Endothelial cell of umbilical vein (primary cell): ENCODE results near the gene IGFBP3. TPM values are rescaled to one million over a fixed set of nuclear protein-coding genes. Genes with fewer than 3 reads are reported as not detected.

Experiments used
- BruUV-seq: library from RNA; stranded (reverse); fragments of 400-500 nt; replicated peaks from 2 replicates; lab custom pipeline; 2021; lab: Mats Ljungman, UMichigan
- CTCF ChIA-PET: fragments of 300-600, 350-600 bp; sonication (Branson Sonifier 250); formaldehyde crosslinking; loops from one replicate; lab custom pipeline; 2021; ENCODE audit warnings: antibody characterized with exemption, inconsistent platforms; lab: Charles Lee
- POLR2A ChIA-PET: fragments of 300-600, 350-600 bp; sonication (Branson Sonifier 250); formaldehyde crosslinking; loops from one replicate; lab custom pipeline; 2021; ENCODE audit warnings: antibody characterized with exemption, inconsistent platforms; lab: Charles Lee
- DNase-seq: peaks from one replicate; pipeline ENCODE4 v3.0.0-alpha.2; 2011; ENCODE audit warnings: low read depth, low spot score
- FAIRE-seq: peaks from 2 replicates; lab custom pipeline; 2011; peaks lifted over from hg19 to GRCh38; lab: Jason Lieb, UNC
- H2AFZ ChIP-seq: 2 replicates; pipeline ENCODE4 v1.6.0; 2012; ENCODE audit warnings: low read depth, low read length, control low read depth, inconsistent platforms
- H3K27ac ChIP-seq: 2 replicates; pipeline ENCODE4 v1.5.1; 2011; ENCODE audit warnings: low read depth, mild to moderate bottlenecking, control low read depth, low read length, moderate library complexity; ENCODE audit not compliant: insufficient read depth
- H3K27me3 ChIP-seq, 2 experiments: 2 replicates each; pipeline versions ENCODE4 v1.6.0 to v1.6.1; 2011; ENCODE audit warnings: low read length in 2 of 2, mixed read lengths in 1 of 2; ENCODE audit not compliant: control insufficient read depth in 2 of 2, insufficient read depth in 2 of 2
- H3K36me3 ChIP-seq, 2 experiments: 2 replicates in 1 of 2; 3 replicates in 1 of 2; pipeline ENCODE4 v1.5.1; 2011; ENCODE audit warnings: low read length in 2 of 2, mild to moderate bottlenecking in 1 of 2, moderate library complexity in 1 of 2; ENCODE audit not compliant: control insufficient read depth in 2 of 2, insufficient read depth in 2 of 2; ENCODE audit errors: extremely low read depth in 1 of 2
- H3K4me1 ChIP-seq: 3 replicates; pipeline ENCODE4 v1.5.1; 2011; ENCODE audit warnings: mild to moderate bottlenecking, low read length; ENCODE audit not compliant: control insufficient read depth, insufficient read depth; ENCODE audit errors: extremely low read depth
- H3K4me2 ChIP-seq: 2 replicates; pipeline ENCODE4 v1.6.1; 2011; ENCODE audit warnings: low read length, control low read depth, mixed read lengths; ENCODE audit not compliant: insufficient read depth
- H3K4me3 ChIP-seq, 3 experiments: fragments of 200-600 bp in 1 of 3; sonication (generic), shearing (Covaris generic) in 1 of 3; replicated peaks in 1 of 3; 2 replicates each; pipeline ENCODE4 v1.5.1; 2011 to 2016; ENCODE audit warnings: control low read depth in 3 of 3, low read length in 3 of 3, mild to moderate bottlenecking in 2 of 3, inconsistent platforms in 1 of 3, low read depth in 1 of 3, moderate library complexity in 1 of 3; ENCODE audit not compliant: insufficient read depth in 1 of 3
- H3K79me2 ChIP-seq: 2 replicates; pipeline ENCODE4 v1.6.0; 2012; ENCODE audit warnings: low read length, inconsistent platforms; ENCODE audit not compliant: control insufficient read depth, insufficient read depth
- H3K9ac ChIP-seq: replicated peaks from 2 replicates; pipeline ENCODE3; 2011; ENCODE audit warnings: low read length, control low read depth; ENCODE audit not compliant: insufficient read depth; ENCODE audit errors: extremely low read depth
- H3K9me1 ChIP-seq: replicated peaks from 3 replicates; pipeline ENCODE4 v1.6.0; 2011; ENCODE audit warnings: mild to moderate bottlenecking, low read length; ENCODE audit not compliant: control insufficient read depth, insufficient read depth; ENCODE audit errors: extremely low read depth
- H3K9me3 ChIP-seq: replicated peaks from 2 replicates; pipeline ENCODE4 v1.5.1; 2012; ENCODE audit warnings: low read length, inconsistent platforms; ENCODE audit not compliant: control insufficient read depth, insufficient read depth
- H4K20me1 ChIP-seq: replicated peaks from 2 replicates; pipeline ENCODE3; 2011; ENCODE audit warnings: mild to moderate bottlenecking, low read length; ENCODE audit not compliant: control insufficient read depth, insufficient read depth; ENCODE audit errors: extremely low read depth
- EZH2 ChIP-seq: IDR thresholded peaks from 2 replicates; pipeline ENCODE4 v1.6.1; 2012; ENCODE audit warnings: borderline replicate concordance, low read depth, mild to moderate bottlenecking, moderate library complexity, low read length, inconsistent platforms; ENCODE audit not compliant: severe bottlenecking
- GATA2 ChIP-seq: IDR thresholded peaks from 2 replicates; pipeline ENCODE4 v1.7.0; 2011; ENCODE audit warnings: low read depth, mild to moderate bottlenecking, moderate library complexity, mixed read lengths, low read length; ENCODE audit not compliant: insufficient read length, insufficient read depth
- JUN ChIP-seq: IDR thresholded peaks from 2 replicates; pipeline ENCODE4 v1.6.1; 2011; ENCODE audit warnings: borderline replicate concordance, low read depth; ENCODE audit not compliant: insufficient read length, insufficient read depth
- MYC ChIP-seq: IDR thresholded peaks from one replicate; pipeline ENCODE4 v1.6.1; 2011; ENCODE audit warnings: mild to moderate bottlenecking, low read depth, low read length
- POLR2A ChIP-seq: IDR thresholded peaks from 2 replicates; pipeline ENCODE4 v1.6.1; 2012; ENCODE audit warnings: low read depth, mild to moderate bottlenecking, control low read depth, low read length
- POLR2AphosphoS5 ChIP-seq: IDR thresholded peaks from 2 replicates; pipeline ENCODE4 v1.6.1; 2012; ENCODE audit warnings: low read depth, mild to moderate bottlenecking, control low read depth, low read length, moderate library complexity; ENCODE audit not compliant: insufficient read depth
- dilution Hi-C: fragments of 300-500 bp; cut with MboI; formaldehyde crosslinking; loops from one replicate; pipeline ENCODE4 v1.15.0; 2019; ENCODE audit warnings: low sequenced_read_pairs; ENCODE audit not compliant: extremely low pct_ligation_motif_present
- intact Hi-C: fragments of 100-400 bp; cut with micrococcal nuclease; formaldehyde crosslinking; loops from one replicate; pipeline ENCODE4 v1.10.0; 2022
- polyA plus RNA-seq, 4 experiments: library from polyadenylated mRNA; depleted of rRNA in 3 of 4; stranded (reverse) in 3 of 4; unstranded in 1 of 4; fragments of >200 nt; gene quantifications; 2 replicates each; pipeline versions ENCODE4 v1.2.1 to v1.2.3, GENCODE V29; 2011 to 2012; ENCODE audit warnings: missing spikeins in 1 of 4
- total RNA-seq: library from RNA; stranded (reverse); gene quantifications from 2 replicates; pipeline ENCODE4 v1.2.3, GENCODE V29; 2021
- TF ChIP-seq, protein P1 (sequence below), 2 donors: IDR thresholded peaks; 1 replicate in 1 of 2; 2 replicates in 1 of 2; pipeline ENCODE4 v1.5.1; 2011; ENCODE audit warnings: low read length in 2 of 2, mild to moderate bottlenecking in 2 of 2, moderate library complexity in 2 of 2, control low read depth in 1 of 2, inconsistent platforms in 1 of 2, low read depth in 1 of 2; ENCODE audit not compliant: insufficient read depth in 1 of 2; ENCODE audit errors: extremely low read depth in 1 of 2
- TF ChIP-seq, protein P2 (sequence below): IDR thresholded peaks from 2 replicates; pipeline ENCODE4 v1.6.1; 2011; ENCODE audit not compliant: insufficient read depth, insufficient read length

Gene IGFBP3
- total and polyA plus RNA-seq, 2 donors (not counting 3 experiments of a cell fraction or from before 2014, with no cell fraction given): 3.4 to 10.1 TPM

DNA sequence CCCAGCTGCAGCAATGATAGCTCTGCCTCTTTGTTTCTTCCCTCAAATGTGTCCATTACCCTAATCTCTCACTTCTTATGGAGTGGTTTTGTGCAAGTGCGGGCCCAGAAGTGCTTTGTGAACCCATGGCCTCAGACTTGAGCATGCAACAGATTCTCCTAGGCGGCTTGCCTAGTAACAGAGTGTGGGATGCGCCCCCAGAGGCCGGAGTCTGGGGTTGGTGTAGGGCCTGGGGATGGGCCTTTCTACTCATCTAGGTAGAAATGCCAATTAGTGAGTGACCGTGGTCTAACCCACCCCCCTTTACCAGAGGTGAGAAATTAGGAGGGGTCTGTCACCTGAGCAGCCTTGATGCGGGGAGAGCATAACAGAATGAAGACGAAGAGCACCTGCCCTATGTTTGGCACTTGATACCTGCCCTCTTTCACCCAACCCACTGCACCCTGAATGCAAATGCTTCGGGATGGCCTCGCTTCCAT is 39.8 kb downstream of the IGFBP3 start:
- POLR2A ChIA-PET: no interaction called here
- Histone ChIP-seq H3K9me3 (no peaks in the 10 kb centered on the region), H2AFZ (no peak overlapping the region), H3K9me1 (no peaks in the 10 kb centered on the region), H3K27me3 (no peaks in the 10 kb centered on the region), H4K20me1 (no peaks in the 10 kb centered on the region), H3K27ac (no peak overlapping the region), H3K4me2 (no peak overlapping the region), H3K36me3 (no peaks in the 10 kb centered on the region), H3K4me1 (peaks cover 8% of the 10 kb centered on the region), H3K4me3 (no peak overlapping the region), H3K79me2 (no peaks in the 10 kb centered on the region), H3K9ac (no peak overlapping the region)
- intact Hi-C loops (no loop called here), dilution Hi-C loops (no loop called here)
- CTCF ChIA-PET: interaction anchor here (0.6 to 1.3 kb wide), 2 partner anchors 10 kb away, joined by 3 to 5 read pairs; no protein-coding TSS in a partner anchor
- TF ChIP-seq POLR2A: no peak
- no peak for TF ChIP-seq EZH2
- TF ChIP-seq POLR2AphosphoS5: no peak
- no peak for TF ChIP-seq MYC
- TF ChIP-seq, protein P1, sequence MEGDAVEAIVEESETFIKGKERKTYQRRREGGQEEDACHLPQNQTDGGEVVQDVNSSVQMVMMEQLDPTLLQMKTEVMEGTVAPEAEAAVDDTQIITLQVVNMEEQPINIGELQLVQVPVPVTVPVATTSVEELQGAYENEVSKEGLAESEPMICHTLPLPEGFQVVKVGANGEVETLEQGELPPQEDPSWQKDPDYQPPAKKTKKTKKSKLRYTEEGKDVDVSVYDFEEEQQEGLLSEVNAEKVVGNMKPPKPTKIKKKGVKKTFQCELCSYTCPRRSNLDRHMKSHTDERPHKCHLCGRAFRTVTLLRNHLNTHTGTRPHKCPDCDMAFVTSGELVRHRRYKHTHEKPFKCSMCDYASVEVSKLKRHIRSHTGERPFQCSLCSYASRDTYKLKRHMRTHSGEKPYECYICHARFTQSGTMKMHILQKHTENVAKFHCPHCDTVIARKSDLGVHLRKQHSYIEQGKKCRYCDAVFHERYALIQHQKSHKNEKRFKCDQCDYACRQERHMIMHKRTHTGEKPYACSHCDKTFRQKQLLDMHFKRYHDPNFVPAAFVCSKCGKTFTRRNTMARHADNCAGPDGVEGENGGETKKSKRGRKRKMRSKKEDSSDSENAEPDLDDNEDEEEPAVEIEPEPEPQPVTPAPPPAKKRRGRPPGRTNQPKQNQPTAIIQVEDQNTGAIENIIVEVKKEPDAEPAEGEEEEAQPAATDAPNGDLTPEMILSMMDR (IDR thresholded peaks at IDR 0.05; ENCODE audit: extremely low read depth in 1 of 2, insufficient read depth in 1 of 2, low read depth in 1 of 2, low read length in 2 of 2): no peak
- TF ChIP-seq JUN: no peak
- no peak for TF ChIP-seq GATA2
- TF ChIP-seq, protein P2, sequence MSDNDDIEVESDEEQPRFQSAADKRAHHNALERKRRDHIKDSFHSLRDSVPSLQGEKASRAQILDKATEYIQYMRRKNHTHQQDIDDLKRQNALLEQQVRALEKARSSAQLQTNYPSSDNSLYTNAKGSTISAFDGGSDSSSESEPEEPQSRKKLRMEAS: no peak
- BruUV-seq: no TSS peak
- DNase-seq (no peak), FAIRE-seq (no peak)
